HepG2 (cell line): Measurements from ENCODE around the gene UBXN1. TPM values are rescaled to one million over a fixed set of nuclear protein-coding genes. Genes with fewer than 3 reads are reported as not detected.

Experiments used
- CAMTA2 ChIP-seq: sonication (generic); formaldehyde crosslinking; IDR thresholded peaks from 2 replicates; pipeline ENCODE4 v1.4.0; 2020; ENCODE audit warnings: mild to moderate bottlenecking, missing genetic modification reagents, borderline replicate concordance
- EHMT2 ChIP-seq: fragments of 200-600 bp; sonication (generic); IDR thresholded peaks from 2 replicates; pipeline ENCODE4 v1.7.0; 2017; ENCODE audit warnings: antibody characterized with exemption, low read depth, low read length, borderline replicate concordance
- IKZF5 ChIP-seq: IDR thresholded peaks from 2 replicates; pipeline ENCODE4 v1.6.1; 2018; ENCODE audit warnings: missing genetic modification reagents, mild to moderate bottlenecking, missing compliant biosample characterization
- SMAD9 ChIP-seq: sonication (generic); formaldehyde crosslinking; IDR thresholded peaks from 2 replicates; pipeline ENCODE4 v1.5.1; 2020; ENCODE audit warnings: mild to moderate bottlenecking, missing genetic modification reagents
- SNAPC5 ChIP-seq: sonication (generic); formaldehyde crosslinking; IDR thresholded peaks from 2 replicates; pipeline ENCODE4 v1.8.1; 2023; ENCODE audit warnings: mild to moderate bottlenecking, missing genetic modification reagents, borderline replicate concordance
- TBX2 ChIP-seq: sonication (generic); formaldehyde crosslinking; IDR thresholded peaks from 2 replicates; pipeline ENCODE4 v1.5.0; 2020; ENCODE audit warnings: missing genetic modification reagents, mild to moderate bottlenecking, borderline replicate concordance
- TCF7 ChIP-seq: sonication (generic); IDR thresholded peaks from 2 replicates; pipeline ENCODE4 v1.6.1; 2016; ENCODE audit warnings: antibody characterized with exemption, low read depth
- TCF7L2 ChIP-seq: IDR thresholded peaks from 2 replicates; pipeline ENCODE4 v1.6.1; 2011; ENCODE audit warnings: mild to moderate bottlenecking, low read depth, low read length, moderate library complexity
- TOE1 ChIP-seq: sonication (generic); formaldehyde crosslinking; IDR thresholded peaks from 2 replicates; pipeline ENCODE4 v1.4.0; 2020; ENCODE audit warnings: mild to moderate bottlenecking, missing genetic modification reagents
- ZBTB3 ChIP-seq: sonication (generic); formaldehyde crosslinking; IDR thresholded peaks from 2 replicates; pipeline ENCODE4 v1.4.0; 2020; ENCODE audit warnings: low read depth, mild to moderate bottlenecking, moderate library complexity, missing genetic modification reagents, borderline replicate concordance
- ZIK1 ChIP-seq: sonication (generic); formaldehyde crosslinking; IDR thresholded peaks from 2 replicates; pipeline ENCODE4 v1.5.0; 2020; ENCODE audit warnings: mild to moderate bottlenecking, low read depth, missing genetic modification reagents, borderline replicate concordance
- ZNF296 ChIP-seq: sonication (generic); formaldehyde crosslinking; conservative IDR thresholded peaks from 2 replicates; pipeline ENCODE4 v1.5.0; 2020; ENCODE audit warnings: mild to moderate bottlenecking, missing genetic modification reagents
- ZNF333 ChIP-seq: sonication (generic); formaldehyde crosslinking; IDR thresholded peaks from 2 replicates; pipeline ENCODE4 v1.4.0; 2020; ENCODE audit warnings: mild to moderate bottlenecking, missing genetic modification reagents, borderline replicate concordance
- ZNF383 ChIP-seq: sonication (generic); formaldehyde crosslinking; IDR thresholded peaks from 2 replicates; pipeline ENCODE4 v1.4.0; 2020; ENCODE audit warnings: missing genetic modification reagents, mild to moderate bottlenecking, borderline replicate concordance
- ZNF501 ChIP-seq: sonication (generic); formaldehyde crosslinking; IDR thresholded peaks from 2 replicates; pipeline ENCODE4 v1.5.1; 2020; ENCODE audit warnings: mild to moderate bottlenecking, moderate library complexity, missing genetic modification reagents
- ZNF547 ChIP-seq: sonication (generic); formaldehyde crosslinking; IDR thresholded peaks from 2 replicates; pipeline ENCODE4 v1.5.1; 2020; ENCODE audit warnings: mild to moderate bottlenecking, missing genetic modification reagents
- ZNF747 ChIP-seq: sonication (generic); formaldehyde crosslinking; IDR thresholded peaks from 2 replicates; pipeline ENCODE4 v1.8.1; 2023; ENCODE audit warnings: missing genetic modification reagents, mild to moderate bottlenecking, borderline replicate concordance
- ZNF790 ChIP-seq: sonication (generic); formaldehyde crosslinking; IDR thresholded peaks from 2 replicates; pipeline ENCODE4 v1.8.0; 2022; ENCODE audit warnings: missing genetic modification reagents, mild to moderate bottlenecking, borderline replicate concordance
- ZSCAN22 ChIP-seq: sonication (generic); formaldehyde crosslinking; IDR thresholded peaks from 2 replicates; pipeline ENCODE4 v1.4.0; 2020; ENCODE audit warnings: mild to moderate bottlenecking, missing genetic modification reagents
- polyA plus RNA-seq, 8 experiments: library from polyadenylated mRNA; depleted of rRNA in 3 of 8; stranded (reverse) in 7 of 8; unstranded in 1 of 8; fragments of >200 nt; fragmentation: Illumina TruSeq in 4 of 8; extraction: Trizol in 4 of 8; gene quantifications; 2 replicates each; pipeline versions ENCODE4 v1.2.1 to v1.2.3, GENCODE V29; 2011 to 2016; ENCODE audit warnings: low read depth in 4 of 8, missing spikeins in 1 of 8, mixed read lengths in 1 of 8; ENCODE audit not compliant: insufficient read depth in 1 of 8
- total RNA-seq, 5 experiments: library from RNA; depleted of rRNA; stranded (reverse); fragments of >200 nt; fragmentation: Illumina TruSeq; extraction: Trizol; gene quantifications; 2 replicates each; pipeline ENCODE4 v1.2.3, GENCODE V29; 2016; ENCODE audit warnings: low read depth in 1 of 5
- TF ChIP-seq, protein P1 (sequence below), 2 experiments: sonication (generic) in 1 of 2; formaldehyde crosslinking in 1 of 2; IDR thresholded peaks; 2 replicates each; pipeline versions ENCODE4 v1.4.0 to v1.6.1; 2016 to 2020; ENCODE audit warnings: borderline replicate concordance in 1 of 2, low read depth in 1 of 2, mild to moderate bottlenecking in 1 of 2, missing genetic modification reagents in 1 of 2
- TF ChIP-seq, protein P2 (sequence below): sonication (generic); formaldehyde crosslinking; IDR thresholded peaks from 2 replicates; pipeline ENCODE4 v1.4.0; 2020; ENCODE audit warnings: mild to moderate bottlenecking, missing genetic modification reagents

UBXN1 gene
- total and polyA plus RNA-seq, 2 of the 13 experiments (the other 11 are each of a cell fraction or from before 2014, with no cell fraction given): 47.5 to 52.4 TPM

DNA sequence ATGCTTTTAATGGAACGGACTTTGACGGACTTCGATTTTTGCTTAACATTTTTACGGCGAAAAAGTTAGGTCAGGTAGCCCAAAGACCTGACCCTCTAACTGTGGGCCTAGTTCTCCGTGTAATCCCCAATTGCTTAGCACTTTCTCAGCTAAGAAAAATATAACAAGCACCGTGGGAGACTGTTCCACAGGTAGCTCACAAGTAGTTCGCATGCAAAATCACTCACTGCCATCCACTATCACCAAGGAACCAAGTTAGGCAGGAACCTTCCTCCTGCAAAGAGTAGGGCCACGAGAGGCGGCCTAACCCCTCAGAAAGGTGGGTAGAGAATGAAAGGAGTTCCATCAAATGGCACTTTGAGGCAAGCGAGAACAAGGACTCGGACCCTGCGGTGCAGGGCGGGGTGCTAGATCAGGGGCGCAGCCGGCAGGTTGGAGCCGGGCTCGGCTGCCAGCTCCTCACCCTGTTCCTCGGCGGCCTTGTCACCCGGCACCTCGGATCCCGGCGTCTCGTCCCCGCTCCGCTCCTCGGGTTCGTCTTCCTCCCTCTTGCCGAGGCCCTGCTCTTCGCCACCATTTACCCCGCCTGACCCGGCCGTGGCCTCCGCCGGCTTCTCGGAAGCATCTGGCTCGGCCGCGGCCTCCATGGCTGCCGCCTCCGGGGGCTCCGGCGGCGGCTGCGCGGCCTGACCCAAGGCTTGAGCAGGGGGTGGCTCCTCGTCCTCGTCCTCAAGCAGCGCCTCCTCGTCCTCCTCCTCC is 47.5 kb upstream of the UBXN1 start (continued):
- TF ChIP-seq, protein P1, sequence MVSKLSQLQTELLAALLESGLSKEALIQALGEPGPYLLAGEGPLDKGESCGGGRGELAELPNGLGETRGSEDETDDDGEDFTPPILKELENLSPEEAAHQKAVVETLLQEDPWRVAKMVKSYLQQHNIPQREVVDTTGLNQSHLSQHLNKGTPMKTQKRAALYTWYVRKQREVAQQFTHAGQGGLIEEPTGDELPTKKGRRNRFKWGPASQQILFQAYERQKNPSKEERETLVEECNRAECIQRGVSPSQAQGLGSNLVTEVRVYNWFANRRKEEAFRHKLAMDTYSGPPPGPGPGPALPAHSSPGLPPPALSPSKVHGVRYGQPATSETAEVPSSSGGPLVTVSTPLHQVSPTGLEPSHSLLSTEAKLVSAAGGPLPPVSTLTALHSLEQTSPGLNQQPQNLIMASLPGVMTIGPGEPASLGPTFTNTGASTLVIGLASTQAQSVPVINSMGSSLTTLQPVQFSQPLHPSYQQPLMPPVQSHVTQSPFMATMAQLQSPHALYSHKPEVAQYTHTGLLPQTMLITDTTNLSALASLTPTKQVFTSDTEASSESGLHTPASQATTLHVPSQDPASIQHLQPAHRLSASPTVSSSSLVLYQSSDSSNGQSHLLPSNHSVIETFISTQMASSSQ (IDR thresholded peaks at IDR 0.05; ENCODE audit: low read depth): no peak
- TF ChIP-seq, protein P1 (CRISPR knock-in tag; IDR thresholded peaks at IDR 0.05; ENCODE audit: borderline replicate concordance): no peak
- TF ChIP-seq ZBTB3 (CRISPR knock-in tag) (no peak), ZSCAN22 (CRISPR knock-in tag) (no peak), ZNF333 (CRISPR knock-in tag) (no peak), CAMTA2 (CRISPR knock-in tag) (0 out of 2 replicates have a peak, but pooled peaks have one; percentile 49), ZNF501 (CRISPR knock-in tag) (0 out of 2 replicates have a peak, but pooled peaks have one; percentile 32), ZNF383 (CRISPR knock-in tag) (no peak), ZNF547 (CRISPR knock-in tag) (no peak), SNAPC5 (CRISPR knock-in tag) (no peak), TCF7L2 (no peak), TOE1 (CRISPR knock-in tag) (no peak), ZNF296 (CRISPR knock-in tag) (0 out of 2 replicates have a peak, but pooled peaks have one; percentile 1), TBX2 (CRISPR knock-in tag) (peak; percentile 54; the same call in 1 of the 2 replicates), ZIK1 (CRISPR knock-in tag) (no peak), EHMT2 (no peak), TCF7 (no peak), SMAD9 (no peak), ZNF790 (CRISPR knock-in tag) (no peak), IKZF5 (CRISPR knock-in tag) (peak; percentile 20; the same call in 1 of the 2 replicates), ZNF747 (peak; percentile 61; the same call in 1 of the 2 replicates)
- TF ChIP-seq, protein P2, sequence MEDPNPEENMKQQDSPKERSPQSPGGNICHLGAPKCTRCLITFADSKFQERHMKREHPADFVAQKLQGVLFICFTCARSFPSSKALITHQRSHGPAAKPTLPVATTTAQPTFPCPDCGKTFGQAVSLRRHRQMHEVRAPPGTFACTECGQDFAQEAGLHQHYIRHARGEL (CRISPR knock-in tag): 0 out of 2 replicates have a peak, but pooled peaks have one; percentile 60
